HepG2 (cell line): ENCODE data around the gene SUMO4. TPM values are rescaled to one million over a fixed set of nuclear protein-coding genes. Genes with fewer than 3 reads are reported as not detected.

ENCODE experiments used
- ATAC-seq: fragments of 200-7000 bp; cut with Tn5 transposase; 3 replicates; pipeline ENCODE4 v1.9.1; 2020; ENCODE audit warnings: mild to moderate bottlenecking, moderate library complexity
- BruUV-seq: library from RNA; stranded (reverse); fragments of 400-500 nt; replicated peaks from 2 replicates; lab custom pipeline; 2021; lab: Mats Ljungman, UMichigan
- CTCF ChIA-PET: fragments of 300-600 bp; formaldehyde crosslinking; extraction: SDS; loops from one replicate; lab custom pipeline; 2021; ENCODE audit warnings: low total read pairs, inconsistent platforms, low intra/inter-chr PET ratio; lab: Yijun Ruan, JAX
- POLR2A ChIA-PET: fragments of 350-600 bp; sonication (Branson Sonifier 250); formaldehyde crosslinking; loops from one replicate; lab custom pipeline; 2020; ENCODE audit warnings: antibody characterized with exemption, inconsistent platforms; lab: Yijun Ruan, JAX
- DNase-seq: peaks from one replicate; pipeline ENCODE4 v3.0.0-alpha.2; 2015; ENCODE audit warnings: low spot score
- FAIRE-seq: peaks from 3 replicates; lab custom pipeline; 2011; peaks lifted over from hg19 to GRCh38; lab: Jason Lieb, UNC
- H2AFZ ChIP-seq: one replicate; pipeline ENCODE4 v1.6.1; 2011; ENCODE audit warnings: low read length, inconsistent platforms
- H3K27ac ChIP-seq: fragments of 300-600 bp; 3 replicates; pipeline ENCODE4 v1.8.0; 2011; ENCODE audit warnings: mixed run types, mild to moderate bottlenecking, mixed read lengths, low read length, inconsistent platforms; ENCODE audit not compliant: insufficient read depth; ENCODE audit errors: extremely low read length
- H3K27me3 ChIP-seq, 2 experiments: fragments of 200-600 bp in 1 of 2; 2 replicates in 1 of 2; 3 replicates in 1 of 2; pipeline versions ENCODE4 v1.6.0 to v1.8.0; 2011; ENCODE audit warnings: low read length in 2 of 2, mild to moderate bottlenecking in 2 of 2, moderate library complexity in 2 of 2, inconsistent platforms in 1 of 2; ENCODE audit not compliant: insufficient read depth in 2 of 2, control insufficient read depth in 1 of 2
- H3K36me3 ChIP-seq, 2 experiments: fragments of 200-600 bp in 1 of 2; replicated peaks in 1 of 2; 2 replicates in 1 of 2; 3 replicates in 1 of 2; pipeline versions ENCODE4 v1.5.1 to v1.8.0; 2011; ENCODE audit warnings: low read length in 2 of 2, inconsistent platforms in 1 of 2; ENCODE audit not compliant: insufficient read depth in 2 of 2, control insufficient read depth in 1 of 2
- H3K4me1 ChIP-seq: 2 replicates; pipeline ENCODE4 v1.5.1; 2012; ENCODE audit warnings: low read length, inconsistent platforms; ENCODE audit not compliant: insufficient read depth
- H3K4me2 ChIP-seq: 2 replicates; pipeline ENCODE4 v1.6.0; 2011; ENCODE audit warnings: low read depth, low read length, inconsistent platforms
- H3K4me3 ChIP-seq, 3 experiments: fragments of 200-600 bp in 1 of 3; sonication (generic), shearing (Covaris generic) in 1 of 3; replicated peaks in 1 of 3; 2 replicates each; pipeline ENCODE4 v1.5.1; 2011 to 2016; ENCODE audit warnings: low read length in 3 of 3, inconsistent platforms in 2 of 3, low read depth in 2 of 3, mild to moderate bottlenecking in 2 of 3, control low read depth in 1 of 3, mixed read lengths in 1 of 3; ENCODE audit not compliant: insufficient read depth in 1 of 3
- H3K79me2 ChIP-seq: one replicate; pipeline ENCODE4 v1.6.1; 2011; ENCODE audit warnings: low read length, inconsistent platforms; ENCODE audit not compliant: insufficient read depth
- H3K9ac ChIP-seq: 2 replicates; pipeline ENCODE4 v1.6.0; 2011; ENCODE audit warnings: mild to moderate bottlenecking, low read depth, low read length, inconsistent platforms; ENCODE audit not compliant: insufficient read depth
- H3K9me3 ChIP-seq: 2 replicates; pipeline ENCODE4 v1.5.1; 2012; ENCODE audit warnings: mild to moderate bottlenecking, low read length
- H4K20me1 ChIP-seq: 2 replicates; pipeline ENCODE4 v1.6.0; 2011; ENCODE audit warnings: inconsistent platforms, mild to moderate bottlenecking, low read length, moderate library complexity; ENCODE audit not compliant: insufficient read depth
- BRCA1 ChIP-seq: sonication (generic); formaldehyde crosslinking; IDR thresholded peaks from 2 replicates; pipeline ENCODE4 v1.4.0; 2020; ENCODE audit warnings: missing genetic modification reagents
- CC2D1A ChIP-seq: sonication (generic); formaldehyde crosslinking; IDR thresholded peaks from 2 replicates; pipeline ENCODE4 v1.8.1; 2023; ENCODE audit warnings: mild to moderate bottlenecking, missing genetic modification reagents
- DMAP1 ChIP-seq: IDR thresholded peaks from 2 replicates; pipeline ENCODE4 v1.6.1; 2016
- KLF16 ChIP-seq, 2 experiments: sonication (generic) in 1 of 2; formaldehyde crosslinking in 1 of 2; IDR thresholded peaks; 2 replicates each; pipeline versions ENCODE4 v1.6.1 to v1.8.0; 2016 to 2023; ENCODE audit warnings: missing genetic modification reagents in 2 of 2, missing compliant biosample characterization in 1 of 2
- KMT2A ChIP-seq: sonication (generic); formaldehyde crosslinking; IDR thresholded peaks from 2 replicates; pipeline ENCODE4 v1.4.0; 2020; ENCODE audit warnings: missing genetic modification reagents
- MXD1 ChIP-seq: sonication (generic); formaldehyde crosslinking; IDR thresholded peaks from 2 replicates; pipeline ENCODE4 v1.4.0; 2020; ENCODE audit warnings: mild to moderate bottlenecking, missing genetic modification reagents
- NCOA1 ChIP-seq: sonication (generic); formaldehyde crosslinking; IDR thresholded peaks from 2 replicates; pipeline ENCODE4 v1.9.0; 2021; ENCODE audit warnings: missing genetic modification reagents
- NR2C2 ChIP-seq: sonication (generic); formaldehyde crosslinking; IDR thresholded peaks from 2 replicates; pipeline ENCODE4 v1.4.0; 2020; ENCODE audit warnings: missing genetic modification reagents, mild to moderate bottlenecking, moderate library complexity, borderline replicate concordance
- RBFOX2 ChIP-seq: fragments of 200-400 bp; formaldehyde crosslinking; IDR thresholded peaks from 2 replicates; pipeline ENCODE4 v1.6.1; 2017; ENCODE audit warnings: low read depth, mild to moderate bottlenecking, low read length
- SOX5 ChIP-seq: IDR thresholded peaks from 2 replicates; pipeline ENCODE4 v1.6.1; 2016; ENCODE audit warnings: borderline replicate concordance
- SP5 ChIP-seq: IDR thresholded peaks from 2 replicates; pipeline ENCODE4 v1.6.1; 2016; ENCODE audit warnings: low read depth, borderline replicate concordance
- ZBTB46 ChIP-seq: sonication (generic); formaldehyde crosslinking; IDR thresholded peaks from 2 replicates; pipeline ENCODE4 v1.4.0; 2020; ENCODE audit warnings: mild to moderate bottlenecking, missing genetic modification reagents, borderline replicate concordance
- ZNF225 ChIP-seq: sonication (generic); formaldehyde crosslinking; IDR thresholded peaks from 2 replicates; pipeline ENCODE4 v1.4.0; 2020; ENCODE audit warnings: mild to moderate bottlenecking, missing genetic modification reagents
- ZNF34 ChIP-seq: sonication (generic); formaldehyde crosslinking; IDR thresholded peaks from 2 replicates; pipeline ENCODE4 v1.4.0; 2020; ENCODE audit warnings: mild to moderate bottlenecking, missing genetic modification reagents, borderline replicate concordance
- ZNF468 ChIP-seq: sonication (generic); formaldehyde crosslinking; IDR thresholded peaks from 2 replicates; pipeline ENCODE4 v1.8.0; 2022; ENCODE audit warnings: mild to moderate bottlenecking, moderate library complexity, missing genetic modification reagents
- ZSCAN5A ChIP-seq: sonication (generic); formaldehyde crosslinking; IDR thresholded peaks from 2 replicates; pipeline ENCODE4 v1.8.0; 2022; ENCODE audit warnings: mild to moderate bottlenecking, missing genetic modification reagents, borderline replicate concordance
- WGBS: methylation state at CpG from one replicate; pipeline ENCODE4 v1.1.6; 2017; ENCODE audit warnings: low lambda C conversion rate; 5-methylcytosine and 5-hydroxymethylcytosine counted together
- in situ Hi-C: cut with HindIII; loops from 2 replicates; pipeline ENCODE4 v1.10.0; 2017; ENCODE audit warnings: low pct_unique_long_range_greater_than_20kb; ENCODE audit not compliant: extremely low pct_ligation_motif_present
- intact Hi-C: fragments of 100-400 bp; cut with micrococcal nuclease; formaldehyde crosslinking; loops from one replicate; pipeline ENCODE4 v1.10.0; 2022; ENCODE audit not compliant: unreplicated experiment
- polyA plus RNA-seq, 8 experiments: library from polyadenylated mRNA; depleted of rRNA in 3 of 8; stranded (reverse) in 7 of 8; unstranded in 1 of 8; fragments of >200 nt; fragmentation: Illumina TruSeq in 4 of 8; extraction: Trizol in 4 of 8; gene quantifications; 2 replicates each; pipeline versions ENCODE4 v1.2.1 to v1.2.3, GENCODE V29; 2011 to 2016; ENCODE audit warnings: low read depth in 4 of 8, missing spikeins in 1 of 8, mixed read lengths in 1 of 8; ENCODE audit not compliant: insufficient read depth in 1 of 8
- total RNA-seq, 5 experiments: library from RNA; depleted of rRNA; stranded (reverse); fragments of >200 nt; fragmentation: Illumina TruSeq; extraction: Trizol; gene quantifications; 2 replicates each; pipeline ENCODE4 v1.2.3, GENCODE V29; 2016; ENCODE audit warnings: low read depth in 1 of 5
- TF ChIP-seq, protein P1 (sequence below): IDR thresholded peaks from 2 replicates; pipeline ENCODE4 v1.6.1; 2012; ENCODE audit warnings: low read depth, low read length, improper control_type of control experiment
- TF ChIP-seq, protein P2 (sequence below): sonication (generic); formaldehyde crosslinking; IDR thresholded peaks from 2 replicates; pipeline ENCODE4 v1.8.1; 2023; ENCODE audit warnings: missing genetic modification reagents, mild to moderate bottlenecking, borderline replicate concordance

SUMO4 gene
- total and polyA plus RNA-seq, 2 of the 13 experiments (the other 11 are each of a cell fraction or from before 2014, with no cell fraction given) = 0.22 to 1.2 TPM

- TF ChIP-seq ZSCAN5A (CRISPR knock-in tag) (no peak), ZNF225 (CRISPR knock-in tag) (no peak), DMAP1 (CRISPR knock-in tag) (no peak), ZBTB46 (no peak), NCOA1 (CRISPR knock-in tag) (no peak), SP5 (CRISPR knock-in tag) (no peak)
- TF ChIP-seq, all 625 proteins: peak for 4
Observed at GRCh38 chr6:149423964-149424440, 23.9 kb downstream of the SUMO4 start (continued).

DNA sequence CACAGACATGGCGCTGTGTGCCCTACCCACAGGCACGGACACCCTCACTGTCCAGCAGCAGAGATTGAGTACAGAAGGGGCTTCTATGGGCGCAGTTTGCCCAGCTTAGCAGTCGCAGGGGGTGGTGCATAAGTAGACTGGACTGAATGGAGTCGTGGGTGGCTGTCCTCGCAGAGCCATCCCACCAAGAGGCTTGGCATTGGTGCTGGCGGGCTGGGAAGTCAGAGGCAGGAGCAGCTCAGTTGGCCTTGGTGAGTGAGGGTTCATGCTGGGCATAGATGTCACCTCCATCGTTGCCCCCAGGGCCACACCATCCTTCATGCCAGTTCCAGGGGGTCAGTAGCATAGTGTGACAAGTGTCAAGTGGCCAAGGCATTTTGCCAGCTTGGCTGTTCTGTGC is 25.2 kb downstream of the SUMO4 start:
- Histone ChIP-seq H3K4me2 (no peak overlapping the region), H3K9ac (no peak overlapping the region), H3K4me1 (peaks cover 21% of the 10 kb centered on the region), H2AFZ (no peak overlapping the region), H3K27me3 (peaks cover 5 to 41% of the 10 kb centered on the region in 2 experiments; a peak in 4 of 5 replicates), H3K36me3 (no peaks in the 10 kb centered on the region), H3K79me2 (no peaks in the 10 kb centered on the region), H4K20me1 (no peaks in the 10 kb centered on the region), H3K27ac (no peak overlapping the region), H3K4me3 (no peak overlapping the region), H3K9me3 (no peaks in the 10 kb centered on the region)
- in situ Hi-C loops (loop anchor here (5.0 kb wide), 2 partner anchors 343 to 393 kb away; no protein-coding TSS in a partner anchor), intact Hi-C loops (no loop called here)
- BruUV-seq = no TSS peak
- ATAC-seq (no peak), DNase-seq (no peak), FAIRE-seq (no peak)
- CTCF ChIA-PET = no interaction called here
- POLR2A ChIA-PET = no interaction called here
- WGBS = 65% methylated on average over 5 of the region's 8 CpGs
- TF ChIP-seq KLF16 (CRISPR knock-in tag; IDR thresholded peaks at IDR 0.05) (no peak), BRCA1 (CRISPR knock-in tag) (no peak), SOX5 (CRISPR knock-in tag) (no peak), NR2C2 (CRISPR knock-in tag) (no peak), ZNF468 (CRISPR knock-in tag) (no peak), KMT2A (CRISPR knock-in tag) (no peak), ZNF34 (CRISPR knock-in tag) (no peak), RBFOX2 (no peak), MXD1 (CRISPR knock-in tag) (no peak), CC2D1A (no peak)
- TF ChIP-seq, protein P1, sequence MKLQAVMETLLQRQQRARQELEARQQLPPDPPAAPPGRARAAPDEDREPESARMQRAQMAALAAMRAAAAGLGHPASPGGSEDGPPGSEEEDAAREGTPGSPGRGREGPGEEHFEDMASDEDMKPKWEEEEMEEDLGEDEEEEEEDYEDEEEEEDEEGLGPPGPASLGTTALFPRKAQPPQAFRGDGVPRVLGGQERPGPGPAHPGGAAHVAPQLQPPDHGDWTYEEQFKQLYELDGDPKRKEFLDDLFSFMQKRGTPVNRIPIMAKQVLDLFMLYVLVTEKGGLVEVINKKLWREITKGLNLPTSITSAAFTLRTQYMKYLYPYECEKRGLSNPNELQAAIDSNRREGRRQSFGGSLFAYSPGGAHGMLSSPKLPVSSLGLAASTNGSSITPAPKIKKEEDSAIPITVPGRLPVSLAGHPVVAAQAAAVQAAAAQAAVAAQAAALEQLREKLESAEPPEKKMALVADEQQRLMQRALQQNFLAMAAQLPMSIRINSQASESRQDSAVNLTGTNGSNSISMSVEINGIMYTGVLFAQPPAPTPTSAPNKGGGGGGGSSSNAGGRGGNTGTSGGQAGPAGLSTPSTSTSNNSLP = no peak
- TF ChIP-seq, protein P2, sequence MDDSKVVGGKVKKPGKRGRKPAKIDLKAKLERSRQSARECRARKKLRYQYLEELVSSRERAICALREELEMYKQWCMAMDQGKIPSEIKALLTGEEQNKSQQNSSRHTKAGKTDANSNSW (CRISPR knock-in tag) = no peak
